Uterus (tissue), 2 donors: ENCODE measurements around the gene TANC1.

Experiments
- CTCF ChIP-seq, 4 experiments: fragments of 200-600 bp in 2 of 4; fragments of 450-650 bp in 2 of 4; sonication (generic) in 2 of 4; IDR thresholded peaks; one replicate each; pipeline ENCODE4 v1.5.1; 2016 to 2019; ENCODE audit warnings: antibody characterized with exemption in 4 of 4, mild to moderate bottlenecking in 2 of 4, moderate library complexity in 1 of 4
- POLR2A ChIP-seq, 2 donors: fragments of 450-650 bp; IDR thresholded peaks; one replicate each; pipeline ENCODE4 v1.6.1; 2016; ENCODE audit warnings: antibody characterized with exemption in 2 of 2, mild to moderate bottlenecking in 1 of 2, moderate library complexity in 1 of 2

- TF ChIP-seq CTCF (IDR thresholded peaks at IDR 0.05) (no peak), POLR2A (IDR thresholded peaks at IDR 0.05) (no peak)
Measured at GRCh38 chr2:159032580-159032979, 64.1 kb downstream of the TANC1 start.
